Stimulated activated naive B cell treated with anti-CD40 and anti-IgM and Interleukin-4, amounts not matched to agents 10 μg/mL and 1 μg/mL and 100 μg/mL, for 72 hours (primary cell): ENCODE results near the gene AP1S1.
"Not testable (repeated sequence)": the region's sequence is repeated elsewhere in the genome, so short reads cannot be mapped to it uniquely, and the experiment has no call there.

ENCODE experiments used
- ATAC-seq, 2 donors: fragments of 150-1000 bp; cut with Tn5 transposase; replicated peaks; 2 replicates each; pipeline ENCODE4 v1.10.0; 2021; ENCODE audit warnings: moderate library complexity in 1 of 2
- DNase-seq: peaks from one replicate; pipeline ENCODE4 v3.0.0; 2021
- H3K27ac Mint-ChIP-seq: one replicate; pipeline ENCODE4 v1.8.0; 2022; ENCODE audit warnings: mild to moderate bottlenecking, mixed read lengths
- H3K27me3 Mint-ChIP-seq, 2 donors: one replicate each; pipeline ENCODE4 v1.8.0; 2022; ENCODE audit warnings: mixed read lengths in 2 of 2
- H3K36me3 Mint-ChIP-seq, 2 donors: one replicate each; pipeline ENCODE4 v1.8.0; 2022; ENCODE audit warnings: mixed read lengths in 2 of 2, mild to moderate bottlenecking in 1 of 2
- H3K4me1 Mint-ChIP-seq, 2 donors: one replicate each; pipeline ENCODE4 v1.8.0; 2022; ENCODE audit warnings: mixed read lengths in 2 of 2, mild to moderate bottlenecking in 1 of 2
- H3K4me3 Mint-ChIP-seq, 2 donors: one replicate each; pipeline ENCODE4 v1.8.0; 2022; ENCODE audit warnings: mild to moderate bottlenecking in 2 of 2, mixed read lengths in 2 of 2, moderate library complexity in 1 of 2
- H3K9me3 Mint-ChIP-seq, 2 donors: one replicate each; pipeline ENCODE4 v1.8.0; 2022; ENCODE audit warnings: mixed read lengths in 2 of 2, mild to moderate bottlenecking in 1 of 2

The AP1S1 gene

GRCh38 chr7:101177644-101178043 is 23.4 kb downstream of the AP1S1 start:
- DNase-seq (no peak), ATAC-seq (no peak)
- no peak overlapping the region for H3K4me3 Mint-ChIP-seq
- H3K27me3 Mint-ChIP-seq, result peaks cover 77 to 92% of the 10 kb centered on the region in 2 donors
- H3K9me3 Mint-ChIP-seq, result peaks cover 5 to 10% of the 10 kb centered on the region in 2 donors
- no peak overlapping the region for H3K27ac Mint-ChIP-seq
- H3K36me3 Mint-ChIP-seq, result peaks cover 5 to 8% of the 10 kb centered on the region in 2 donors
- H3K4me1 Mint-ChIP-seq, result peaks cover 21 to 40% of the 10 kb centered on the region in 2 donors

DNA sequence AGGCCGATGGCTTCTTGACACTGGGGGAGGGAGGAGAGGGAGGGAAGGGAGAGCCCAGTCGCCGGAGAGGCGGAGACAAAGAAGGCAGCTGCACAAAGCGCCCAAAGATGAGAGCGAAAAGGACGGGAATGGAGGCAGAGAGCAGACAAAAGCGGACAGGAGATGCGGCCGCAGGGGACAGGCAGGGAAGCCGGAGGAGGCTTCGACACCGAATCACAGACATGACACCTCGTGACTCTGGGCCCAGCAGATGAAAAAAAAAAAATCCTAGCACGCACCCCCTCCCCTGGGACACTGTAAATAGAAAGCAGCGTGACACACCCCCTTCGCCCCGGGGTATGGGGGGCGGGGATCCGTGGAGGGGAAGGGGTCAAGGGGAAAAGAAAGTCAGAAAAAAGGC is 24.8 kb downstream of the AP1S1 start:
- no peak for DNase-seq
- H3K36me3 Mint-ChIP-seq, result peaks cover 2 to 5% of the 10 kb centered on the region in 2 donors
- H3K4me3 Mint-ChIP-seq, result peak overlapping the region; percentile 71 to 76
- H3K27me3 Mint-ChIP-seq, result peaks cover 66 to 80% of the 10 kb centered on the region in 2 donors
- peaks cover 6 to 9% of the 10 kb centered on the region in 2 donors for H3K9me3 Mint-ChIP-seq
- peak overlapping the region; percentile 75 for H3K27ac Mint-ChIP-seq
- peaks cover 12 to 25% of the 10 kb centered on the region in 2 donors for H3K4me1 Mint-ChIP-seq
- ATAC-seq, result peak; percentile 22 to 40

- H3K4me3 Mint-ChIP-seq, result peak overlapping the region; percentile 71 to 76
- no peak overlapping the region for H3K27ac Mint-ChIP-seq
- peaks cover 8 to 19% of the 10 kb centered on the region in 2 donors for H3K4me1 Mint-ChIP-seq
- peaks cover 64 to 78% of the 10 kb centered on the region in 2 donors for H3K27me3 Mint-ChIP-seq
- H3K36me3 Mint-ChIP-seq, result peaks cover 0 to 2% of the 10 kb centered on the region in 2 donors
- DNase-seq (no peak), ATAC-seq (no peak)
- peaks cover 4 to 6% of the 10 kb centered on the region in 2 donors for H3K9me3 Mint-ChIP-seq
Observed at GRCh38 chr7:101179713-101180112, 25.4 kb downstream of the AP1S1 start.

GRCh38 chr7:101180130-101180755 is 26.0 kb downstream of the AP1S1 start, which contains the start of gene NAT16:
Gene NAT16 (minus strand): TSS chr7:101180293. CDS start chr7:101174807, 5,486 bp downstream.
- Mint-ChIP-seq H3K9me3 (peaks cover 4 to 6% of the 10 kb centered on the region in 2 donors), H3K36me3 (peaks cover 0 to 2% of the 10 kb centered on the region in 2 donors), H3K4me3 (peak within 1 kb of the TSS; percentile 71 to 76), H3K27me3 (peaks cover 64 to 78% of the 10 kb centered on the region in 2 donors), H3K27ac (peak within 1 kb of the TSS; percentile 75), H3K4me1 (peaks cover 8 to 19% of the 10 kb centered on the region in 2 donors)
- ATAC-seq (no peak), DNase-seq (no peak)

GRCh38 chr7:101185258-101185839 is 31.1 kb downstream of the AP1S1 start:
- H3K27ac Mint-ChIP-seq, result no peak overlapping the region
- H3K27me3 Mint-ChIP-seq, result peaks cover 36 to 45% of the 10 kb centered on the region in 2 donors
- peaks cover 6 to 12% of the 10 kb centered on the region in 2 donors for H3K4me1 Mint-ChIP-seq
- H3K9me3 Mint-ChIP-seq, result peaks cover 4 to 6% of the 10 kb centered on the region in 2 donors
- H3K36me3 Mint-ChIP-seq, result no peaks in the 10 kb centered on the region
- no peak overlapping the region for H3K4me3 Mint-ChIP-seq
- ATAC-seq (no peak), DNase-seq (no peak)

- no peak overlapping the region for H3K27ac Mint-ChIP-seq
- no peaks in the 10 kb centered on the region for H3K36me3 Mint-ChIP-seq
- H3K9me3 Mint-ChIP-seq, result peaks cover 4 to 6% of the 10 kb centered on the region in 2 donors
- ATAC-seq (no peak), DNase-seq (no peak)
- no peak overlapping the region for H3K4me3 Mint-ChIP-seq
- peaks cover 29 to 37% of the 10 kb centered on the region in 2 donors for H3K27me3 Mint-ChIP-seq
- H3K4me1 Mint-ChIP-seq, result peaks cover 4 to 8% of the 10 kb centered on the region in 2 donors
Observed at GRCh38 chr7:101186194-101186593, 31.9 kb downstream of the AP1S1 start.

- H3K4me3 Mint-ChIP-seq, result no peak overlapping the region
- peaks cover 4 to 6% of the 10 kb centered on the region in 2 donors for H3K9me3 Mint-ChIP-seq
- H3K27ac Mint-ChIP-seq, result no peak overlapping the region
- DNase-seq (no peak), ATAC-seq (peak; percentile 61 to 77)
- H3K27me3 Mint-ChIP-seq, result peaks cover 26 to 34% of the 10 kb centered on the region in 2 donors
- no peaks in the 10 kb centered on the region for H3K36me3 Mint-ChIP-seq
- H3K4me1 Mint-ChIP-seq, result peaks cover 4 to 8% of the 10 kb centered on the region in 2 donors
Observed at GRCh38 chr7:101186844-101187428, 32.7 kb downstream of the AP1S1 start.

GRCh38 chr7:101189109-101189508 is 34.8 kb downstream of the AP1S1 start:
- H3K36me3 Mint-ChIP-seq, result no peaks in the 10 kb centered on the region
- DNase-seq (no peak), ATAC-seq (no peak)
- H3K27ac Mint-ChIP-seq, result no peak overlapping the region
- no peaks in the 10 kb centered on the region for H3K9me3 Mint-ChIP-seq
- peaks cover 8 to 15% of the 10 kb centered on the region in 2 donors for H3K4me1 Mint-ChIP-seq
- peaks cover 17 to 24% of the 10 kb centered on the region in 2 donors for H3K27me3 Mint-ChIP-seq
- no peak overlapping the region for H3K4me3 Mint-ChIP-seq

- Mint-ChIP-seq H3K27ac (no peak overlapping the region), H3K4me3 (no peak overlapping the region)
Observed at GRCh38 chr7:101195884-101196283, 41.6 kb downstream of the AP1S1 start.

GRCh38 chr7:101197991-101198390 is 43.7 kb downstream of the AP1S1 start:
- peaks cover 5 to 22% of the 10 kb centered on the region in 2 donors for H3K4me1 Mint-ChIP-seq
- DNase-seq (no peak), ATAC-seq (no peak)
- H3K27me3 Mint-ChIP-seq, result peaks cover 34 to 62% of the 10 kb centered on the region in 2 donors
- no peaks in the 10 kb centered on the region for H3K36me3 Mint-ChIP-seq
- no peak overlapping the region for H3K27ac Mint-ChIP-seq
- no peak overlapping the region for H3K4me3 Mint-ChIP-seq
- no peaks in the 10 kb centered on the region for H3K9me3 Mint-ChIP-seq

More at GRCh38 chr7:101195884-101196283, 41.6 kb downstream of the AP1S1 start:
- DNase-seq (no peak), ATAC-seq (no peak)
- peaks cover 19 to 44% of the 10 kb centered on the region in 2 donors for H3K27me3 Mint-ChIP-seq
- no peaks in the 10 kb centered on the region for H3K36me3 Mint-ChIP-seq
- no peaks in the 10 kb centered on the region for H3K9me3 Mint-ChIP-seq
- peaks cover 3 to 13% of the 10 kb centered on the region in 2 donors for H3K4me1 Mint-ChIP-seq

DNA sequence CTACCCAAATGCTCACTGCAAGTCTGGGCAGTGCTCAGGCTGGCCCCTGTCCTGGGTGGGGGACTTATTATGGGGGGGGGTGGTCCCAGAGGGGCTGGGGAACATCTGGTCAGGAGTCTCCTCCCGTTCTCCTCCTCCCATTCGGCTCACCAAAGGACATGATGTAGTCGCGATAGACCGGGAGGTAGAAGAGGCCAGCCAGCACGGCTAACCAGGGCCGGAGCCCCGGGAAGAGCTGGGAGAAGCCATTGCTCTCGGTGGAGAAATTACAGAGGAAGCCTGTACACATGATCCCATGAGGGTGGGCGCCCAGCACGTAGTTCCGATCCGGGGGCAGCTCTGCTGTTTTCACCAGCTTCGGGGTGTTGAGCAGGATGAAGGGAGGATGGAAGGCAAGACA is 44.2 kb downstream of the AP1S1 start:
- H3K4me1 Mint-ChIP-seq, result peaks cover 5 to 24% of the 10 kb centered on the region in 2 donors
- peaks cover 36 to 64% of the 10 kb centered on the region in 2 donors for H3K27me3 Mint-ChIP-seq
- H3K27ac Mint-ChIP-seq, result no peak overlapping the region
- H3K9me3 Mint-ChIP-seq, result no peaks in the 10 kb centered on the region
- no peak overlapping the region for H3K4me3 Mint-ChIP-seq
- no peaks in the 10 kb centered on the region for H3K36me3 Mint-ChIP-seq
- DNase-seq (no peak), ATAC-seq (no peak)

GRCh38 chr7:101199522-101199921 is 45.2 kb downstream of the AP1S1 start:
- DNase-seq, H3K36me3 Mint-ChIP-seq, ATAC-seq, H3K27ac Mint-ChIP-seq, H3K4me3 Mint-ChIP-seq, H3K9me3 Mint-ChIP-seq: not testable (repeated sequence)
- peaks cover 42 to 63% of the 10 kb centered on the region in 2 donors for H3K27me3 Mint-ChIP-seq
- peaks cover 8 to 29% of the 10 kb centered on the region in 2 donors for H3K4me1 Mint-ChIP-seq

GRCh38 chr7:101200504-101200861 is 46.2 kb downstream of the AP1S1 start:
- ATAC-seq (no peak), DNase-seq (no peak)
- Mint-ChIP-seq H3K27ac (no peak overlapping the region), H3K4me3 (peak overlapping the region in 1 of 2 donors; percentile 25), H3K9me3 (no peaks in the 10 kb centered on the region), H3K36me3 (peaks cover 0 to 2% of the 10 kb centered on the region in 2 donors), H3K4me1 (peaks cover 8 to 29% of the 10 kb centered on the region in 2 donors), H3K27me3 (peaks cover 38 to 57% of the 10 kb centered on the region in 2 donors)

DNA sequence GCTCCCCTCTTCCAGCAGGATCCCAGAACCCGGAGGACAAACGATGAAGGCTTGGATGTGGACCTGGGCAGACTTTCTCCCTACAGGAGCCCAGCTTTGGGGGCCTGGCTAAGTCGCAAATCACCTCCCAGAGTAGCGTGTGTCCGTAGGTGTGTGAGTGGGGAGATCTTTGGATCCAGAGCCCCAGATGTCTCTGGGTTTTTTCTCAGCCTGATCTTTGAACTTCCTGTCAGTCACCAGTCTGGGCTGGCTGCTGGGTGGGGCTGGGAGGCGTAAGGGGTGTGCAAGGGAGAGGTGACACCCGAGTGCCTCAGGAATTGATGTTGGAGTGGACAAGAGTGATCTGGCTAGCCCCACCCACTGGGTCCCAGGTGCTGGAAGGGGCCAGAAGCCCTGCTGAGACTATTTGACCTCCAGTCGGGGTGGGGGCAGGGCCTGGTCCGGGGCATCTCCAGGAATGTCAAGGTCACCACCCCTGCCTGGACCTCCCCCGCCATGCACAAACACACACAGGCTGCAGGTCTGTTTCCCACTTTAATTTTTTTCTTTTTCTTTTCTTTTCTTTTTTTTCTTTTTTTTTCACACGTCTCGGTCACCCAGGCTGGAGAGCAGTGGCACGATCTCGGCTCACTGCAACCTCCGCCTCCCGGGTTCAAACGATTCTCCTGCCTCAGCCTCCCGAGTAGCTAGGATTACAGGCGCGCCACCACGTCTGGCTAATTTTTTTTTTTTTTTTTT is 46.8 kb downstream of the AP1S1 start, which contains the start of gene MOGAT3:
TSS of gene MOGAT3 (minus strand) at position 175 of the 738 bp plus-strand sequence. CDS start 182 bp downstream, outside the sequence.
- Mint-ChIP-seq H3K27me3 (peaks cover 38 to 52% of the 10 kb centered on the region in 2 donors), H3K27ac (peak within 1 kb of the TSS; percentile 39), H3K4me3 (peak within 1 kb of the TSS; percentile 25 to 50), H3K4me1 (peaks cover 12 to 35% of the 10 kb centered on the region in 2 donors), H3K36me3 (peaks cover 4 to 7% of the 10 kb centered on the region in 2 donors), H3K9me3 (no peaks in the 10 kb centered on the region)
- DNase-seq (no peak), ATAC-seq (no peak)
